ENCODE results near the gene KCNJ10. TPM values are rescaled to one million over a fixed set of nuclear protein-coding genes. Genes with fewer than 3 reads are reported as not detected.

KCNJ10 gene
- total and polyA plus RNA-seq, 2 of the 13 experiments (the other 11 are each of a cell fraction or from before 2014, with no cell fraction given) = 4.4 to 10.3 TPM

- H3K4me1 ChIP-seq (ENCODE audit: insufficient read depth, low read length) = no peaks in the 10 kb centered on the region
- intact Hi-C loops (cut with micrococcal nuclease; ENCODE audit: unreplicated experiment) = no loop called here
- no peak overlapping the region for H2AFZ ChIP-seq (ENCODE audit: low read length)
- no peak for FAIRE-seq
- CTCF ChIA-PET (ENCODE audit: low intra/inter-chr PET ratio, low total read pairs) = no interaction called here
- no peaks in the 10 kb centered on the region for H4K20me1 ChIP-seq (ENCODE audit: insufficient read depth, low read length)
- H3K36me3 ChIP-seq (replicated peaks in 1 of 2; ENCODE audit: control insufficient read depth in 1 of 2, insufficient read depth in 2 of 2, low read length in 2 of 2) = no peaks in the 10 kb centered on the region
- TF ChIP-seq U2AF1 (optimal IDR thresholded peaks at IDR 0.05; ENCODE audit: low read depth, low read length) = no peak
- TF ChIP-seq HNF4A (CRISPR knock-in tag; IDR thresholded peaks at IDR 0.05) = 0 out of 2 replicates have a peak, but pooled peaks have one; percentile 13
- H3K9ac ChIP-seq (ENCODE audit: insufficient read depth, low read depth, low read length) = no peak overlapping the region
- H3K4me3 ChIP-seq (replicated peaks in 1 of 3; ENCODE audit: insufficient read depth in 1 of 3, low read depth in 2 of 3, low read length in 3 of 3) = no peak overlapping the region
- no peak overlapping the region for H3K27ac ChIP-seq (ENCODE audit: extremely low read length, insufficient read depth, low read length)
- H3K4me2 ChIP-seq (ENCODE audit: low read depth, low read length) = no peak overlapping the region
- no TSS peak for BruUV-seq (replicated peaks)
- in situ Hi-C loops (cut with HindIII; ENCODE audit: extremely low pct_ligation_motif_present, low pct_unique_long_range_greater_than_20kb) = no loop called here
- no peaks in the 10 kb centered on the region for H3K79me2 ChIP-seq (ENCODE audit: insufficient read depth, low read length)
- H3K9me3 ChIP-seq (ENCODE audit: low read length) = no peaks in the 10 kb centered on the region
- no peak for DNase-seq (ENCODE audit: low spot score)
- 2% methylated on average over 2 of the region's 3 CpGs for WGBS (ENCODE audit: low lambda C conversion rate)
- 0 out of 5 replicates have a peak, but pooled peaks cover 0 to 7% of the 10 kb centered on the region in 2 experiments for H3K27me3 ChIP-seq (ENCODE audit: control insufficient read depth in 1 of 2, insufficient read depth in 2 of 2, low read length in 2 of 2)
- no peak for ATAC-seq
- POLR2A ChIA-PET = no interaction called here
These were observed 58.2 kb downstream of the KCNJ10 start for GRCh38 chr1:160011781-160012180.

DNA sequence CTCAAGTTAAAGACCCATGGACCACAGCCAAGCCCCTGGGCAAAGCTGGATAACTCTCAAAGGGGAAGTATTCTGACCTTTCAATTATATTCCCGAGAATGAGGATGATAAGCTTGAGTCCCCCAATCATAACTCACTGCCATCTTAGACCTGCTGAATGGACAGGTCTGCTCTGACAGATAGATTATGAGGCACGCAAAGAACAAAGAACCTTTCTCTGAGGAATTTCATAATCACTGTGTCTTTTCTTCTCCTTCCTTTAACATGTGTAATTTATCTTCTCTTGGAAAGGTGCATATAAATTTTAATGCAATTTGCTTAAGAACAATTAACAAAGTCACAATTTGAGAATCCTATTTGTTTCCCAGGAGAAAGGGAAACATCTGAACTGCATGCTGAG, 60.2 kb downstream of the KCNJ10 start:
- no peak for TF ChIP-seq SMC3 (IDR thresholded peaks at IDR 0.05; ENCODE audit: low read length)
- no peak for TF ChIP-seq ZNF619 (CRISPR knock-in tag; IDR thresholded peaks at IDR 0.05)
- no peak for TF ChIP-seq KDM1A (CRISPR knock-in tag; IDR thresholded peaks at IDR 0.05)
- TF ChIP-seq, protein P1, sequence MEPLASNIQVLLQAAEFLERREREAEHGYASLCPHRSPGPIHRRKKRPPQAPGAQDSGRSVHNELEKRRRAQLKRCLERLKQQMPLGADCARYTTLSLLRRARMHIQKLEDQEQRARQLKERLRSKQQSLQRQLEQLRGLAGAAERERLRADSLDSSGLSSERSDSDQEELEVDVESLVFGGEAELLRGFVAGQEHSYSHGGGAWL (CRISPR knock-in tag; IDR thresholded peaks at IDR 0.05) = no peak
- TF ChIP-seq GABPA (IDR thresholded peaks at IDR 0.05; ENCODE audit: low read depth, low read length) = no peak
- TF ChIP-seq GABPA (CRISPR knock-in tag; IDR thresholded peaks at IDR 0.05; ENCODE audit: low read depth) = no peak
- no peak for TF ChIP-seq MEIS2 (CRISPR knock-in tag; IDR thresholded peaks at IDR 0.05)
- no peak for TF ChIP-seq ZNF720 (CRISPR knock-in tag; IDR thresholded peaks at IDR 0.05)
- TF ChIP-seq ZNF777 (CRISPR knock-in tag; IDR thresholded peaks at IDR 0.05) = no peak
- TF ChIP-seq CEBPG (CRISPR knock-in tag; IDR thresholded peaks at IDR 0.05) = no peak
- TF ChIP-seq ELF4 (CRISPR knock-in tag; IDR thresholded peaks at IDR 0.05; ENCODE audit: borderline replicate concordance) = no peak
- TF ChIP-seq ZFP37 (CRISPR knock-in tag; IDR thresholded peaks at IDR 0.05; ENCODE audit: borderline replicate concordance) = no peak
- no peak for TF ChIP-seq SRSF4 (IDR thresholded peaks at IDR 0.05; ENCODE audit: low read depth, low read length, poor library complexity, severe bottlenecking)
- 0% methylated on average over 2 of the region's 2 CpGs for WGBS (ENCODE audit: low lambda C conversion rate)
- Histone ChIP-seq H3K4me2 (ENCODE audit: low read depth, low read length) (no peak overlapping the region), H4K20me1 (ENCODE audit: insufficient read depth, low read length) (no peaks in the 10 kb centered on the region), H3K4me1 (ENCODE audit: insufficient read depth, low read length) (no peaks in the 10 kb centered on the region), H3K27me3 (ENCODE audit: control insufficient read depth in 1 of 2, insufficient read depth in 2 of 2, low read length in 2 of 2) (0 out of 5 replicates have a peak, but pooled peaks cover 0 to 7% of the 10 kb centered on the region in 2 experiments), H3K36me3 (replicated peaks in 1 of 2; ENCODE audit: control insufficient read depth in 1 of 2, insufficient read depth in 2 of 2, low read length in 2 of 2) (no peaks in the 10 kb centered on the region), H3K9me3 (ENCODE audit: low read length) (no peaks in the 10 kb centered on the region), H3K79me2 (ENCODE audit: insufficient read depth, low read length) (no peaks in the 10 kb centered on the region), H3K27ac (ENCODE audit: extremely low read length, insufficient read depth, low read length) (no peak overlapping the region), H3K9ac (ENCODE audit: insufficient read depth, low read depth, low read length) (no peak overlapping the region), H2AFZ (ENCODE audit: low read length) (no peak overlapping the region), H3K4me3 (replicated peaks in 1 of 3; ENCODE audit: insufficient read depth in 1 of 3, low read depth in 2 of 3, low read length in 3 of 3) (no peak overlapping the region)
- BruUV-seq (replicated peaks) = no TSS peak
- DNase-seq (ENCODE audit: low spot score) (no peak), FAIRE-seq (no peak), ATAC-seq (no peak)
- in situ Hi-C loops (cut with HindIII; ENCODE audit: extremely low pct_ligation_motif_present, low pct_unique_long_range_greater_than_20kb) (loop anchor here (5.0 kb wide), 2 partner anchors 72 to 212 kb away; no protein-coding TSS in a partner anchor), intact Hi-C loops (cut with micrococcal nuclease; ENCODE audit: unreplicated experiment) (no loop called here)
- CTCF ChIA-PET (ENCODE audit: low intra/inter-chr PET ratio, low total read pairs) = no interaction called here
- POLR2A ChIA-PET = no interaction called here

Measured in HepG2 (cell line).